Stimulated activated naive CD8-positive, alpha-beta T cell treated with anti-CD3 and anti-CD28 coated beads, Interleukin-15, amount 100 ng/mL, for 72 hours (primary cell): ENCODE results near the gene TCFL5.

ENCODE experiments used
- ATAC-seq: fragments of 150-1000 bp; cut with Tn5 transposase; 2 replicates; pipeline ENCODE4 v1.10.0; 2021; ENCODE audit warnings: mild to moderate bottlenecking, moderate library complexity
- DNase-seq, 2 donors: peaks; one replicate each; pipeline ENCODE4 v3.0.0; 2021 to 2022
- H3K27ac Mint-ChIP-seq, 2 donors: one replicate each; pipeline ENCODE4 v1.8.0; 2022; ENCODE audit warnings: mild to moderate bottlenecking in 2 of 2, mixed read lengths in 2 of 2, moderate library complexity in 2 of 2
- H3K27me3 Mint-ChIP-seq: one replicate; pipeline ENCODE4 v1.8.0; 2022; ENCODE audit warnings: mixed read lengths
- H3K4me1 Mint-ChIP-seq: one replicate; pipeline ENCODE4 v1.8.0; 2022; ENCODE audit warnings: mild to moderate bottlenecking, mixed read lengths
- H3K4me3 Mint-ChIP-seq, 2 donors: one replicate each; pipeline ENCODE4 v1.8.0; 2022; ENCODE audit warnings: mild to moderate bottlenecking in 2 of 2, mixed read lengths in 2 of 2, moderate library complexity in 1 of 2
- H3K9me3 Mint-ChIP-seq, 2 donors: one replicate each; pipeline ENCODE4 v1.8.0; 2022; ENCODE audit warnings: mixed read lengths in 2 of 2

Gene TCFL5

DNA sequence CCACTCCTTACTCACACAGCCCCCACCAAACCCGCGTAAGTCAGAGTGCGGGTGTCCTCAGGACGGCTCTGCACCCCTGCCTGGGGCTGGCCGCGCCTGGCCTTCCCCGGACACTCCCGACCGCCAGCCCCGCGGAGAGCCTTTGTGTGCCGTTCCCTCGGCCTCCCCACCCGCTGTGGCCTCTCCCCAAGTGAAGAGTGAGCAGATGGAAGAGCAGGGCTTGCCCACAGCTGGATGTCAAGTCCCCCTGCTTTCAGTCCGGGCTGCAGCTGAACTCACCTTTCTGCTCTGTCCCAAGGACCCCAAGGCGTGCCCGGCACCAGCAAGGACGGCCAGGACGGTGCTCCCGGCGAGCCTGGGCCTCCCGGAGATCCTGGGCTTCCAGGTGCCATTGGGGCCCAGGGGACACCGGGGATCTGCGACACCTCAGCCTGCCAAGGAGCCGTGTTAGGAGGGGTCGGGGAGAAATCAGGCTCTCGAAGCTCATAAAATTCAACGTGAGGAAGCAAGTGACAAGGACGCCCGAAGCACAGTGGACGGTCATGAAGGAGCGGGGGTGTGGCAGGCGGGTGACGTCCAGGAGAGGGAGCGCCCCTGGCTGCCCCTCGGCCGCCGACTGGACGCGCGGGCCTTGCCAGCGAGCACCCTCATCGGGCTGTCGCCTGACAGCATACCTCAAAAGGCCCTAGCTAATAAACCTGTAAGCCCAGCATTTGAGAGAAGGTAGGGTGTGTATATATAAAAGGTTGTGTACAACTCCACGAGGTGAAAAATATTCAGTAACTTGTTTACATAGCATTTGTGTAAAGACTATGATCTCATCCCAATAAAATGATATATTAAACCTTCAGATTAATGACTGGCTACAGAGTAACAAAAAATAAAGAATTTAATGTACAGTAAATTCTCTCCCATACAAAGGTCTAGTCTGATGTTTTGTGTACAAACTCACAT lies 21.1 kb downstream of the TCFL5 start:
- Mint-ChIP-seq H3K27ac (no peak overlapping the region), H3K9me3 (no peaks in the 10 kb centered on the region), H3K4me3 (no peak overlapping the region), H3K27me3 (no peaks in the 10 kb centered on the region), H3K4me1 (no peaks in the 10 kb centered on the region)
- ATAC-seq: no peak
- no peak for DNase-seq

DNA sequence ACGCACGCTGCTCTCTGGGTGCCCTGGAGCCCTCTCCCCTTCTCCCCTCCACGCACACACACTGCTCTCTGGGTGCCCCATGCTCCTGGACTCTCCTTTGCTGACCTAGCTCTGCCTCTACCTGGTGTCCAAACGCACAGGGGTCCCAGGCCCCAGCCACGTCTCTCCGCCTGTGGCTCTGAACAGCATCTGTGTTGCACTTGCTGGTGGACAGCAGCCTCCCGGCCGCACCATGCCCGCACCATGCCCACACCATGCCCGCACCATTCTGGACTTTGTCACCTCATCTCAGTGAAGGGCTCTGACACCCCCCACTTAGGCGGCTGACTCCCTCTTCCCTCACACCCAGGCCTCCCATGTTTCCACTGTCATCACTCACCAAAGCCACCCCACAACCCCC lies 21.8 kb downstream of the TCFL5 start:
- ATAC-seq: no peak

DNA sequence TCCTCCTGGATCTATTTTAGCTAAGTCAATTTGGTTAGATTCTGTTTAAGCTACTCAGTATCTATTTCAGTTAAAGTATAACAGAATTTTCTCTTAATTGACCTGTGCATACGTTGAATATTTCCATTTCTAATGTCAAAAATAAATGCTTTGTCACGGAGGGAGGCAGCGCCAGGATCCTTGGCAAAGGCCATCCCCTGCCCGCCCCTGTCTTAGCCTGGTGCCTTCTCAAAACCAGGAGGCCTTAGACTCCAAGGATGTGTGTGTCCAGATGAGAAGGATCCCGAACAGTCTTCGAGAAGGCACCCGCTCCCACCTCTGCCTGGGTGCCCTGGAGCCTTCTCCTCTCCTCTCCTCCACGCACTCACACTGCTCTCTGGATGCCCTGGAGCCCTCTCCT lies 22.4 kb downstream of the TCFL5 start:
- Mint-ChIP-seq H3K4me3 (no peak overlapping the region), H3K27me3 (no peaks in the 10 kb centered on the region), H3K4me1 (no peaks in the 10 kb centered on the region), H3K9me3 (no peaks in the 10 kb centered on the region), H3K27ac (no peak overlapping the region)
- DNase-seq (no peak), ATAC-seq (no peak)

More for the DNA sequence above, 21.8 kb downstream of the TCFL5 start:
- no peak for DNase-seq
- Mint-ChIP-seq H3K9me3 (no peaks in the 10 kb centered on the region), H3K4me1 (no peaks in the 10 kb centered on the region), H3K27ac (no peak overlapping the region), H3K4me3 (no peak overlapping the region), H3K27me3 (no peaks in the 10 kb centered on the region)

GRCh38 chr20:62838128-62838891 lies 23.3 kb downstream of the TCFL5 start:
- DNase-seq (no peak), ATAC-seq (no peak)
- no peak overlapping the region for H3K27ac Mint-ChIP-seq
- H3K4me1 Mint-ChIP-seq: no peaks in the 10 kb centered on the region
- no peak overlapping the region for H3K4me3 Mint-ChIP-seq
- no peaks in the 10 kb centered on the region for H3K27me3 Mint-ChIP-seq
- no peaks in the 10 kb centered on the region for H3K9me3 Mint-ChIP-seq

DNA sequence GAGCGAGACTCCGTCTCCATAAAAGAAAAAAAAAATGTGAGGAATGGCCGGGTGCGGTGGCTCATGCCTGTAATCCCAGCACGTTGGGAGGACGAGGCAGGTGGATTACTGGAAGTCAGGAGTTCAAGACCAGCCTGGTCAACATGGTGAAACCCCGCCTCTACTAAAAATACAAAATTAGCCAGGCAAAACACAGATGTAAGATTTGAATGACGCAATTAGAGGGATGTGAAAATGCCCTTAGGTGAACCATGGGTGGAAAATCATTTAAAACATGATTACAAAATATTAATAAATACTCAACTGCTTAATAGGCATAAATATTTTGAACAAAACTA lies 23.9 kb downstream of the TCFL5 start:
- no peaks in the 10 kb centered on the region for H3K9me3 Mint-ChIP-seq
- H3K4me3 Mint-ChIP-seq: no peak overlapping the region
- H3K27ac Mint-ChIP-seq: no peak overlapping the region
- no peak for ATAC-seq
- H3K4me1 Mint-ChIP-seq: peaks cover 3% of the 10 kb centered on the region
- no peaks in the 10 kb centered on the region for H3K27me3 Mint-ChIP-seq
- no peak for DNase-seq

DNA sequence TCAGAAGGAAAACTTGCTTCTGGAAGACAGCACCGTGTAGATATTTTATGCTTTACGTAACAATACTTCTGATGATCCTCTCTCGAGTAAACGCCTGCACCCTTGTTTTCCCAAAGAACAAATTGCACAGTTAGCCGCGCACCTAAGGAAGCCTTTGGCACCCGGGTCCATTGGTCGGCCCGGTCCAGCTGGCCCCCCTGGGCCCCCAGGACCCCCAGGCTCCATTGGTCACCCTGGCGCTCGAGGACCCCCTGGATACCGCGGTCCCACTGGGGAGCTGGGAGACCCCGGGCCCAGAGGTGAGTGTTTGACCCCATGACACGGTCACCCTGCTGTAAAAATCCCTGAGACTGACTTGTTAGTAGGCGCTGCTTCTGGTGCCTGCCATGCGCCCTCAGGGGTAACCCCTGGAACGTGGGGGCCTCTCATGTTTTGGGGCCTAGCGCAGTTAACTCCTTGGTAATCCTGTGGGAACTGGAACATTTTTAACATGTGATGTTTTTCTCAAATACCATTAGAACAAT lies 24.6 kb downstream of the TCFL5 start:
- H3K27me3 Mint-ChIP-seq: no peaks in the 10 kb centered on the region
- no peaks in the 10 kb centered on the region for H3K9me3 Mint-ChIP-seq
- DNase-seq: no peak
- peaks cover 10% of the 10 kb centered on the region for H3K4me1 Mint-ChIP-seq
- H3K27ac Mint-ChIP-seq: no peak overlapping the region
- H3K4me3 Mint-ChIP-seq: no peak overlapping the region
- ATAC-seq: no peak

- Mint-ChIP-seq H3K4me3 (no peak overlapping the region), H3K4me1 (peaks cover 13% of the 10 kb centered on the region), H3K9me3 (no peaks in the 10 kb centered on the region), H3K27me3 (no peaks in the 10 kb centered on the region), H3K27ac (no peak overlapping the region)
- DNase-seq (no peak), ATAC-seq (no peak)
Measured at GRCh38 chr20:62835931-62836861, 25.4 kb downstream of the TCFL5 start.

GRCh38 chr20:62834967-62835730 lies 26.5 kb downstream of the TCFL5 start:
- Mint-ChIP-seq H3K4me3 (no peak overlapping the region), H3K27me3 (no peaks in the 10 kb centered on the region), H3K9me3 (no peaks in the 10 kb centered on the region), H3K4me1 (peaks cover 13% of the 10 kb centered on the region), H3K27ac (no peak overlapping the region)
- ATAC-seq: no peak
- no peak for DNase-seq

- ATAC-seq (no peak), DNase-seq (no peak)
- Mint-ChIP-seq H3K27me3 (no peaks in the 10 kb centered on the region), H3K4me3 (no peak overlapping the region), H3K27ac (peak overlapping the region in 1 of 2 donors; percentile 65), H3K4me1 (peaks cover 13% of the 10 kb centered on the region), H3K9me3 (no peaks in the 10 kb centered on the region)
Measured at GRCh38 chr20:62832951-62833391, 28.7 kb downstream of the TCFL5 start.

GRCh38 chr20:62832212-62832922 lies 29.3 kb downstream of the TCFL5 start:
- Mint-ChIP-seq H3K27me3 (no peaks in the 10 kb centered on the region), H3K9me3 (no peaks in the 10 kb centered on the region), H3K4me3 (no peak overlapping the region), H3K4me1 (peaks cover 13% of the 10 kb centered on the region), H3K27ac (no peak overlapping the region)
- DNase-seq (no peak), ATAC-seq (no peak)

- no peak for DNase-seq
- Mint-ChIP-seq H3K4me3 (no peak overlapping the region), H3K27ac (no peak overlapping the region), H3K4me1 (peaks cover 13% of the 10 kb centered on the region), H3K9me3 (no peaks in the 10 kb centered on the region), H3K27me3 (no peaks in the 10 kb centered on the region)
- no peak for ATAC-seq
Measured at GRCh38 chr20:62831854-62832211, 29.8 kb downstream of the TCFL5 start.

DNA sequence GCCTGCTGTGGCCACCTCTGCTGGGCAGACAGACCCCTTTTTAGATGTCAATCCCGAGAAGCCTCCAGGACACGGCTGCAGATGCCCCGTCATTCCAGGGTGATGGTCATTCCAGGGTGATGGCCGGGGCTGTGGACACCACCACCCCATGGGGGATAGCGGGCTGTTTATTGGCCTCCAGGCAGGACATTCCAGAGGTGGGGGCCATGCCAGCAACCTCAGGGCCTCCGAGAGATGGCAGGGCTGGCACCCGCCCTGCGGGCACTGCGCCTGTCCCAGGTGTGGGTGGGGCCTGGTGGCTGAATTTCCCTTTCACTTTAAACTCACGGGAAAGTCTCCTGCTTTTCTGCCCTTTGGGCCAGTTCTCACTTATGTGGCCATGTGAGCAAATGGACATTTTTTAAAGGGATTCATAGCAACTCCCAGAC lies 30.2 kb downstream of the TCFL5 start:
- no peak for ATAC-seq
- H3K4me3 Mint-ChIP-seq: no peak overlapping the region
- no peaks in the 10 kb centered on the region for H3K27me3 Mint-ChIP-seq
- no peak for DNase-seq
- peak overlapping the region in 1 of 2 donors; percentile 7 for H3K27ac Mint-ChIP-seq
- peaks cover 13% of the 10 kb centered on the region for H3K4me1 Mint-ChIP-seq
- H3K9me3 Mint-ChIP-seq: no peaks in the 10 kb centered on the region

DNA sequence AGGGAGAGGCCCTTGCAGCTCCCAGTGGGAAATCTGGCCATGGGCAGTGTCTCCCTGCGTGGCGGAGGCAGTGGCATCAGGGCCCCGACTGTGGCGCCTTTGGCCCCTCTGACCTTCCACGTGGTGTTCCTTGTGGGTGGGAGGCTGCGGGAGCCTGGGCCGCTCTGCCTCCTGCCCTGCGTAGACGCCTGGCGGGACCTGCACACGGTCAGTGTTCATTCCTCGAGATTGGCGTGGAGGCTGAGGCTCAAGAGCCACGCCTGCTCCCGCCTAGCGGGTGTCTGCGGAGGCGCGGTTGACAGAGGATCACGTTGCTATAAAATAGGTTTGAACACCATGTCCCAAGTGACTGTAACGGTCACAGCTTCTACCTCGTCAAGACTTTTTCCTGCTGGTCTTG lies 30.8 kb downstream of the TCFL5 start:
- no peak for ATAC-seq
- Mint-ChIP-seq H3K4me1 (peaks cover 13% of the 10 kb centered on the region), H3K9me3 (no peaks in the 10 kb centered on the region)

GRCh38 chr20:62830251-62830650 lies 31.4 kb downstream of the TCFL5 start:
- no peak overlapping the region for H3K4me3 Mint-ChIP-seq
- H3K4me1 Mint-ChIP-seq: peaks cover 13% of the 10 kb centered on the region
- no peaks in the 10 kb centered on the region for H3K9me3 Mint-ChIP-seq
- no peak overlapping the region for H3K27ac Mint-ChIP-seq
- H3K27me3 Mint-ChIP-seq: no peaks in the 10 kb centered on the region
- ATAC-seq: no peak
- no peak for DNase-seq

More for the DNA sequence above, 30.8 kb downstream of the TCFL5 start:
- Mint-ChIP-seq H3K4me3 (no peak overlapping the region), H3K27me3 (no peaks in the 10 kb centered on the region), H3K27ac (no peak overlapping the region)
- no peak for DNase-seq
